Karpas-422 (cell line): ENCODE data around the gene SERTAD4. TPM values are rescaled to one million over a fixed set of nuclear protein-coding genes. Genes with fewer than 3 reads are reported as not detected.

Experiments used
- DNase-seq: peaks from one replicate; pipeline ENCODE4 v3.0.0-alpha.2; 2015
- H2AFZ ChIP-seq: fragments of 200-600 bp; sonication (generic); 2 replicates; pipeline ENCODE4 v1.6.1; 2014; ENCODE audit warnings: antibody characterized with exemption, low read length, mixed read lengths
- H3K27ac ChIP-seq: fragments of 200-600 bp; sonication (generic); 2 replicates; pipeline ENCODE4 v1.5.1; 2014; ENCODE audit warnings: mild to moderate bottlenecking, low read length, moderate library complexity
- H3K27me3 ChIP-seq: fragments of 200-600 bp; sonication (generic); 2 replicates; pipeline ENCODE4 v1.6.1; 2014; ENCODE audit warnings: low read length, mixed read lengths
- H3K36me3 ChIP-seq: fragments of 200-600 bp; sonication (generic); 2 replicates; pipeline ENCODE4 v1.6.1; 2014; ENCODE audit warnings: low read length, mixed read lengths; ENCODE audit not compliant: insufficient read depth
- H3K4me1 ChIP-seq: fragments of 200-600 bp; sonication (generic); 2 replicates; pipeline ENCODE4 v1.6.1; 2014; ENCODE audit warnings: mild to moderate bottlenecking, low read length, mixed read lengths
- H3K4me2 ChIP-seq: fragments of 200-600 bp; sonication (generic); 2 replicates; pipeline ENCODE4 v1.6.1; 2014; ENCODE audit warnings: low read length, low read depth, mild to moderate bottlenecking; ENCODE audit not compliant: poor library complexity, severe bottlenecking
- H3K4me3 ChIP-seq: fragments of 200-600 bp; sonication (generic); 2 replicates; pipeline ENCODE4 v1.5.1; 2014; ENCODE audit warnings: mild to moderate bottlenecking, antibody characterized with exemption, low read length, mixed read lengths
- H3K79me2 ChIP-seq: fragments of 200-600 bp; sonication (generic); 2 replicates; pipeline ENCODE4 v1.6.1; 2014; ENCODE audit warnings: mild to moderate bottlenecking, low read length, mixed read lengths
- H3K9ac ChIP-seq: fragments of 200-600 bp; sonication (generic); 2 replicates; pipeline ENCODE4 v1.6.0; 2014; ENCODE audit warnings: low read length
- H3K9me2 ChIP-seq: fragments of 200-600 bp; sonication (generic), shearing (Covaris generic); replicated peaks from 2 replicates; pipeline ENCODE4 v1.6.0; 2014; ENCODE audit warnings: mild to moderate bottlenecking, low read length, moderate library complexity; ENCODE audit not compliant: insufficient read depth
- H3K9me3 ChIP-seq: fragments of 300-700, 200-600 bp; sonication (generic); 2 replicates; pipeline ENCODE4 v1.6.1; 2014; ENCODE audit warnings: low read length, mixed read lengths
- H4K20me1 ChIP-seq: fragments of 200-600 bp; sonication (generic); 2 replicates; pipeline ENCODE4 v1.6.1; 2014; ENCODE audit warnings: mild to moderate bottlenecking, antibody characterized with exemption, low read length, low read depth; ENCODE audit not compliant: insufficient read depth
- total RNA-seq: library from RNA; depleted of rRNA; stranded (reverse); fragments of >200 nt; shearing (Covaris generic); gene quantifications from 2 replicates; pipeline ENCODE4 v1.2.3, GENCODE V29; 2014; ENCODE audit warnings: low replicate concordance

The SERTAD4 gene
- total RNA-seq, 1 experiment from 2014 or later = not detected

DNA sequence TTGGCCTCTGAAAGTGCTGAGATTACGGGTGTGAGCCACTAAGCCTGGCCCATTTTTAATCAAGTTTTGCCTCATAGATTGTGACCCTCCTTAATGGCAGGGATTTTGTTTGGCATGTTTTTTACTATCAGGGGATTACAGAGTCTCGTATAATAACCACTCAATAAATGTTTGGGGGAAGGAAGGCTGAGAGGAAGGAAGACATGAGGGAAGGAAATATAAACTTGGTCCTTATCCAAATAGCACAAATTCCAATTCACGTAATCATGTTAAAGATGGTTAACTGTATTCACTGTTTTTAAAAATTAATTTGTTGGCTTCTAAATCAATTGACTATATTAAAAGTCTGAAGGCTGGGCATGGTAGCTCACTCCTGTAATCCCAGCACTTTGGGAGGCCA is 30.9 kb upstream of the SERTAD4 start:
- no peaks in the 10 kb centered on the region for H3K4me1 ChIP-seq
- no peak overlapping the region for H3K4me2 ChIP-seq
- no peak overlapping the region for H2AFZ ChIP-seq
- H3K36me3 ChIP-seq = no peaks in the 10 kb centered on the region
- H3K9ac ChIP-seq = no peak overlapping the region
- no peaks in the 10 kb centered on the region for H4K20me1 ChIP-seq
- H3K4me3 ChIP-seq = no peak overlapping the region
- H3K79me2 ChIP-seq = no peaks in the 10 kb centered on the region
- H3K9me3 ChIP-seq = no peaks in the 10 kb centered on the region
- H3K27ac ChIP-seq = no peak overlapping the region
- no peak for DNase-seq
- H3K9me2 ChIP-seq = no peaks in the 10 kb centered on the region
- no peaks in the 10 kb centered on the region for H3K27me3 ChIP-seq

DNA sequence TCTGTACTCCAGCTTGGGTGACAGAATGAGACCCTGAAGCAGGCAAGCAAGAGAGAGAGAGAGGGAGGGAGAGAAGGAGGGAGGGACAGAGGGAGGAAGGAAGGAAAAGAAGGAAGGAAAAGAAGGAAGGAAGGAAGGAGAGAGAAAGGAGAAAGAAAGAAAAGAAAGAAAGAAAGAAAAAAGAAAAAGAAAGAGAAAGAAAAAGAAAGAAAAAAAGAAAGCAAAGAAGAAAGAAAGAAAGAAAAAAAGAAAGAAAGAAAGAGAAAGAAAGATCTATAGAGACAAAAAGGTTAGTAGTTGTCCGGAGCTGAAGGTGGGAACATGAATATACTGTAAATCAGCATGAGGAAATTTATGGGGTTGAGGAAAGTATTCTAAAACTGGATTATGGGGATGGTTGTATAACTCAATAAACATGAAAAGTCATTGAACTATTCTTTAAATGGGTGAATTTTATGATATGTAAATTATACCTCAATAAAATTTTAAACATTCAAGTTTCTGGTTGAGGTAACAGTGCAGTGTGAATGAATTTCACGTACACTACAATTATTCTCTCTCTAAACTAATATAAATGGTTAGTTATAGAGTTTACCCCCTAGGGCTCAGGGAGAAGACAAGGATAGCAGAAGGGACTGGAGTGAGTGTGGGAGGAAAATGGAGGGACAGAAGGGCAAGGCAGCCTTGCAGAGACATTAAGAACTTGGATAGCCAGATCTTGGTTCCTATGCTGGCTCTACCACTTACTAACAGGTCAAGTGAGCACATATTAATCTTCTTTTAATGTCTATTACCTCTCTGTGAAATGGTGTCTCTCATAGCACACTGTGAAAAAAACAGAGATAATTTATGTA is 24.8 kb upstream of the SERTAD4 start:
- no peak overlapping the region for H2AFZ ChIP-seq
- no peak overlapping the region for H3K9ac ChIP-seq
- no peak overlapping the region for H3K4me3 ChIP-seq
- no peaks in the 10 kb centered on the region for H3K9me2 ChIP-seq
- H3K4me1 ChIP-seq = no peaks in the 10 kb centered on the region
- H3K9me3 ChIP-seq = no peaks in the 10 kb centered on the region
- H3K27me3 ChIP-seq = no peaks in the 10 kb centered on the region
- no peaks in the 10 kb centered on the region for H3K79me2 ChIP-seq
- H3K27ac ChIP-seq = no peak overlapping the region
- no peak overlapping the region for H3K4me2 ChIP-seq
- H4K20me1 ChIP-seq = no peaks in the 10 kb centered on the region
- no peaks in the 10 kb centered on the region for H3K36me3 ChIP-seq
- no peak for DNase-seq

DNA sequence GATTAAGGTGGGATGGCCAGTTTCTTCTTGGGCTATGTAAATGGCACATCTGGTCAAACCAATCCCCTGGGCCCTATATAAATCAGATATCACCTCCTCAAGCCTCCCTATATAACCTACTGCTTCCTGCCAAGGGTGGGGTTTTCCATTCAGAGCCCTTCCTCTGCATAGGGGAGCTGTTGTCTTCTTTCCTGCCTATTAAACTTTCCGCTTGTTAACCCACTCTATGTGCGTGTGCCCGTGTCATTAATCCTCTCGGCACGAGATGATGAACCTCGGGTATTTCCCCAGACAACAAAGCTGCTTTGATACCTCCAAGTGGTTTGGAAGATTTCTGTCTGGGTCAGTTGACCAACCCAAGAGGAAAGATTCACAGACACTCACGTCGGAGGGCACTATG is 19.3 kb upstream of the SERTAD4 start:
- H2AFZ ChIP-seq = no peak overlapping the region
- H3K9me2 ChIP-seq = no peaks in the 10 kb centered on the region
- no peak overlapping the region for H3K27ac ChIP-seq
- H4K20me1 ChIP-seq = no peaks in the 10 kb centered on the region
- H3K79me2 ChIP-seq = no peaks in the 10 kb centered on the region
- DNase-seq = no peak
- H3K9ac ChIP-seq = no peak overlapping the region
- no peaks in the 10 kb centered on the region for H3K4me1 ChIP-seq
- no peaks in the 10 kb centered on the region for H3K36me3 ChIP-seq
- H3K9me3 ChIP-seq = no peaks in the 10 kb centered on the region
- H3K4me2 ChIP-seq = no peak overlapping the region
- no peak overlapping the region for H3K4me3 ChIP-seq
- no peaks in the 10 kb centered on the region for H3K27me3 ChIP-seq

DNA sequence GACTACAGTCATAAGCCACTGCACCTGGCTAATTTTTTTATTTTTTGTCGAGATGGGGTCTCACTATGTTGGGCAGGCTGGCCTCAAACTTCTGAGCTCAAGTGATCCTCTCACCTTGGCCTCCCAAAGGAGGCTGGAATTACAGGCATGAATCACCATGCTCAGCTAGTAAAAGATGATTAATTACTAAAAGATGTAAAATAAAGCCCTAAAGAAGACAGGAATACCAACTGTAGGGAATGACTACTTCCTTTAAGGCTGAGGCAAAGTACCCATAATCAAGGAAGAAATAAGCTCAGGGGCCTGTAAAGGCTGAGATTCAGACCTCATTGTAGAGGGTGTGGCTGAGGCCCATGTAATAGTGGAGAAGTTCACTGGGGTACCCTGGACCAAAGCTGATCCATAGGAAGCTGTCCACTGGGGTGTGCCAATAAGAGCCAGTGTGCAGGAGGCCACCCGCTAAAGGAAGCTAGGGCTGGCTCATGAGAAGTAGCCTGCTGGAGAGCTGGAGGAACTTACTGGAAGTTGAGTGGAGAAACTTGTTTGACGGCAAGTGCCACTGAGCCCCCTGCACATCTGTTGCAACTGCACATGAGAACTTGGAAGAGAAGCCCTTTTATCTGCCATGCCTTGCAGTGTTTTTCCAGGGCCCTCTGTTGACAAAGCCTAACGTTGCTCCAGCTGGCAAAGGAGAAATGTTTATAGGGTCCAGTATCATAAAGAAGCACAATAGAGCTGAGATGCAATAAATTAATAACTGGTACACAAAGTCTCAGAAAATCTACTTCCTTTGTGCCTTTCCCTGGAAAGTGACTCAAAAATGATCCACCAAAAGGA is 17.8 kb upstream of the SERTAD4 start:
- no peaks in the 10 kb centered on the region for H3K4me1 ChIP-seq
- H2AFZ ChIP-seq = no peak overlapping the region
- H3K4me3 ChIP-seq = no peak overlapping the region
- no peaks in the 10 kb centered on the region for H4K20me1 ChIP-seq
- no peak for DNase-seq
- no peaks in the 10 kb centered on the region for H3K27me3 ChIP-seq
- H3K9me3 ChIP-seq = no peaks in the 10 kb centered on the region
- no peaks in the 10 kb centered on the region for H3K9me2 ChIP-seq
- H3K36me3 ChIP-seq = no peaks in the 10 kb centered on the region
- H3K27ac ChIP-seq = no peak overlapping the region
- no peak overlapping the region for H3K4me2 ChIP-seq
- no peak overlapping the region for H3K9ac ChIP-seq
- no peaks in the 10 kb centered on the region for H3K79me2 ChIP-seq

DNA sequence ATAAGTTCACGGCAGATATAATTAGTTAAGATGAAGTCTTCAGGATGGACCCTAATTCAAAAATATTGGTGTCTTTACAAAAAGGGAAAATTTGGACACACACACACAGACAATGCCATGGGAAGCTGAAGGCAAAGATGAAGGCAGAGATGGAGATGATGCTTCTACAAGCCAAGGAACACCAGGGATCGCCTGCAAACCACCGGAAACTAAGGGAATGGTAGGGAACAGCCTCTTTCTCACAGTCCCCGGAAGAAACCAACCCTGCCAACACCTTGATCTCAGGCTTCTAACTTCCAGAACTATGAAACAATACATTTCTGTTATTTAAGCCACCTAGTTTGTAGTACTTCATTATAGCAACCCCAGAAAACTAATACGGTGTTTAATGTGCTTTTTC is 15.1 kb upstream of the SERTAD4 start:
- Histone ChIP-seq H3K4me1 (no peaks in the 10 kb centered on the region), H3K79me2 (no peaks in the 10 kb centered on the region), H3K36me3 (no peaks in the 10 kb centered on the region), H3K27me3 (no peaks in the 10 kb centered on the region), H3K27ac (no peak overlapping the region), H3K4me2 (no peak overlapping the region), H3K9me3 (no peaks in the 10 kb centered on the region), H3K4me3 (no peak overlapping the region), H2AFZ (no peak overlapping the region), H3K9ac (no peak overlapping the region), H4K20me1 (no peaks in the 10 kb centered on the region), H3K9me2 (no peaks in the 10 kb centered on the region)
- no peak for DNase-seq

DNA sequence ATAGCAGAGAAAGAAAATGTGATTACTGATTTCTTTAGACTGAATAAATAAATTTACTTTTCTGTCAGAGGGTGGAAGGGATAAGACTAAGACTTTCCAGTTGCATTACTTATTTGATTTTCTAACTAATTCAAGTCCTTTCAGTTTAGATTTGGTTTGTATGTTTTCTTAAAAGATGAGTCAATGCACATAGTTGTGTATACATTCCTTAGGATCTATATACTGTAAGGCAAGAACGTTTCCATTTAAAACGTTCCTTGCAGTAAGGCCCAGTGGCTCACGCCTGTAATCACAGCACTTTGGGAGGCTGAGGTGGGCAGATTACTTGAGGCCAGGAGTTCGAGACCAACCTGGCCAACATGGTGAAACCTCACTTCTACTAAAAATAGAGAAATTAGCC is 14.5 kb upstream of the SERTAD4 start:
- Histone ChIP-seq H3K4me2 (no peak overlapping the region), H3K27me3 (no peaks in the 10 kb centered on the region), H3K4me1 (no peaks in the 10 kb centered on the region), H3K36me3 (no peaks in the 10 kb centered on the region), H4K20me1 (no peaks in the 10 kb centered on the region), H3K27ac (no peak overlapping the region), H3K79me2 (no peaks in the 10 kb centered on the region), H3K9me2 (no peaks in the 10 kb centered on the region), H3K9ac (no peak overlapping the region), H2AFZ (no peak overlapping the region), H3K9me3 (no peaks in the 10 kb centered on the region), H3K4me3 (no peak overlapping the region)
- DNase-seq = no peak

DNA sequence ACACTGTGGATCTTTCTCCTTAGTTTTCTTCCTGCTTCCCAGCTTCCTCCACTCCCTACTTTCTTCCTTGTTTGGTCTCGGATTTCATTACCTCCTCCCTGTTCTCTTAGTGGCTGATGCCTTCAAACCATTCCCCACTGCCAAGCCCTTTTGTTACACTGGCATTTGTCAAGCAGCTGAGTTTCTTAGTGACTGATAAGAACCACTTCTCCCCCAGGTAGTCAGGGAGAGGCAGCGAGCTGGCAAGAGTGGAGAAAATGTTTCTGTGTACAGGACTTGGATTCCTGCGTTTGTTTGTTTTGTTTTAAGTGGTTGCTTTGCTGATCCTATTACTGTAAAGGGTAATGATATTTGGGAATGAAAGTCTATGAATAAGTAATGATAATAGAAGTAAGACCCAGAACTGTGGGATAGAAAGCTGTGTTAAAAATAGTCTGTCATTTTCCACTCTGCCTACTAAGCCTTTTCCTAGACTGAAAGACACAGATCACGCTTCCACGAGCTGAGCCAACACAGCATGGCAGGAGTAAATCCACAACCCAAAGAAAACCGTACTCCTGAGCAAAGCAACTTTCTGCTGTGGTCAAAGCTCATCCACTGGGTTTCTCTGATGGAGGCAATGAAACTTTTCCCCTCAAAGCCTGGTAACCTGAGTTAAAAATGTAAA is 10.1 kb upstream of the SERTAD4 start:
- no peaks in the 10 kb centered on the region for H3K9me3 ChIP-seq
- H3K27me3 ChIP-seq = no peaks in the 10 kb centered on the region
- DNase-seq = no peak
- no peaks in the 10 kb centered on the region for H3K36me3 ChIP-seq
- no peak overlapping the region for H3K4me3 ChIP-seq
- no peak overlapping the region for H2AFZ ChIP-seq
- H3K27ac ChIP-seq = no peak overlapping the region
- H4K20me1 ChIP-seq = no peaks in the 10 kb centered on the region
- no peak overlapping the region for H3K9ac ChIP-seq
- no peaks in the 10 kb centered on the region for H3K79me2 ChIP-seq
- H3K4me1 ChIP-seq = no peaks in the 10 kb centered on the region
- H3K9me2 ChIP-seq = no peaks in the 10 kb centered on the region
- H3K4me2 ChIP-seq = no peak overlapping the region
